MG63 (cell line): ENCODE data around the gene MRPL32. TPM values are rescaled to one million over a fixed set of nuclear protein-coding genes. Genes with fewer than 3 reads are reported as not detected.
"Not testable (repeated sequence)": the region's sequence is repeated elsewhere in the genome, so short reads cannot be mapped to it uniquely, and the experiment has no call there.

ENCODE experiments used
- DNase-seq: peaks from one replicate; pipeline ENCODE4 v3.0.0-alpha.2; 2020
- H3K27me3 ChIP-seq: fragments of 250-450 bp; sonication (Bioruptor Pico); 2 replicates; pipeline ENCODE4 v1.5.1; 2020; ENCODE audit warnings: mild to moderate bottlenecking, moderate library complexity
- H3K36me3 ChIP-seq: fragments of 250-450 bp; sonication (Bioruptor Pico); 2 replicates; pipeline ENCODE4 v1.5.1; 2020; ENCODE audit warnings: mild to moderate bottlenecking, moderate library complexity
- H3K4me3 ChIP-seq: fragments of 250-450 bp; sonication (Bioruptor Pico); 2 replicates; pipeline ENCODE4 v1.5.1; 2020; ENCODE audit warnings: mild to moderate bottlenecking, moderate library complexity
- H3K9me3 ChIP-seq: fragments of 250-450 bp; sonication (Bioruptor Pico); 2 replicates; pipeline ENCODE4 v1.5.1; 2020; ENCODE audit warnings: mild to moderate bottlenecking, moderate library complexity
- total RNA-seq: library from RNA; depleted of rRNA; stranded (reverse); fragments of >200 nt; shearing (Covaris generic); gene quantifications from 2 replicates; pipeline ENCODE4 v1.2.3, GENCODE V29; 2014; ENCODE audit warnings: low replicate concordance; rRNA removed

MRPL32 gene
- 103 and 117 TPM in 2 replicates for total RNA-seq

DNA sequence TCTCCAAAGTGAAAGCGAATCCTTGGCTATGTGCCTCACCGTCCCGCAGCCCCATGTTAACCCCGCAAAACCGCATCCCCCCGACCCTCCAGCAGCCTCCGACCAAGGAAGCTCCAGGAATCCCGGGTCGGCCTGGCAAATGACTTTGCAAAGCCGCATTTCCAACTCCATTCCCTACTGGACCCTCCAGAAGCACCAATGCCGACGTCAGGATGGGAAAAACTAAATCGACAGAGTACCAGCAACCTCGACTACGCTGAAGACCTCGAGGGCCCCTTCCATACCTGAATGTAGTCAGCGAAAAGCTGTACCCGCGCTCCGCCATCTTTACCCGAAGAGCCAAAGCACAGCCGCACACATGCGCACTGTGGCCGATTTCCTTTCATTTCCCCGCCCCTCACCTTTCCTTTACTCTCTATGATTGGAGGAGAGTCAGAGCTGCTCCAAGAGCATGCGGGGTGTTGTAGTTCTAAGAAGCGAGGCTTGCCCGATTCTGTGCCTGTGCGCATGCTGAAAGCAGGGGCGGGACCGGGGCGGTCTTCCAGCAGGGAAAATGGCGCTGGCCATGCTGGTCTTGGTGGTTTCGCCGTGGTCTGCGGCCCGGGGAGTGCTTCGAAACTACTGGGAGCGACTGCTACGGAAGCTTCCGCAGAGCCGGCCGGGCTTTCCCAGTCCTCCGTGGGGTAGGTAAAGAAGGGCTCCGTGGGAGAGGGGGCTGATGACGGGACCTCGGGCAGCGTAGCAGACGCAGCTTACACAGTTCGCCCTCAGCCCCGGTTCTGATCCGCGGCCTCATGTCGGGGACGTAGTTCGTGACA, at the start of gene MRPL32, which contains the start of gene PSMA2:
TSS of gene MRPL32 (plus strand) at position 543 of the 818 bp plus-strand sequence. CDS start at position 554, 11 bp downstream.
TSS of gene PSMA2 (minus strand) at position 341 of the 818 bp plus-strand sequence. CDS start at position 325, 16 bp downstream.
- H3K36me3 ChIP-seq = peaks cover 38% of the 10 kb centered on the region
- H3K9me3 ChIP-seq = no peaks in the 10 kb centered on the region
- H3K27me3 ChIP-seq = no peaks in the 10 kb centered on the region
- H3K4me3 ChIP-seq = peak within 1 kb of the TSS; percentile 97
- DNase-seq = peak; percentile 95

GRCh38 chr7:42883950-42884349, 48.2 kb upstream of the MRPL32 start:
- no peak overlapping the region for H3K4me3 ChIP-seq
- no peaks in the 10 kb centered on the region for H3K9me3 ChIP-seq
- DNase-seq = no peak
- H3K36me3 ChIP-seq = no peaks in the 10 kb centered on the region
- peaks cover 3% of the 10 kb centered on the region; the same call in 1 of the 2 replicates for H3K27me3 ChIP-seq

- not testable (repeated sequence) for H3K4me3 ChIP-seq, H3K27me3 ChIP-seq, DNase-seq, H3K36me3 ChIP-seq, H3K9me3 ChIP-seq
Observed at GRCh38 chr7:42885183-42885582, 47.0 kb upstream of the MRPL32 start.

DNA sequence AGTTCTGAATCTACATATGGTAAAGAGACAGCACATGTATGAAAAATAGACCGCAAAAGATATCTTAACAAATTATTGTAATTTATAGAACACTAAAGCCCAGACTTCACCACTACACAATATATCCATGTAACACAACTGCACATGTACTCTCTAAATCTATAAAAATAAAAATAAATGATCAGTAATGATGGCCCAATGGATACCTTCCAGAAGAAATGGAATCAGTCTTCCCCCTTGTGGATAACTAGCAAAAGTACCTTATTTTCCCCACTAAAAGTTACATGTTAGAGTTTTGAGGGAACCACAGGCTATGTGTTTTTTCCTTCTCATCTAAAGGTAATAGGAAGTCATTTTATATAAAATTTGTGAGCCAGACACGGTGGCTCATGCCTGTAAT, 46.0 kb upstream of the MRPL32 start:
- Histone ChIP-seq H3K36me3 (no peaks in the 10 kb centered on the region), H3K27me3 (peaks cover 3% of the 10 kb centered on the region; the same call in 1 of the 2 replicates), H3K4me3 (no peak overlapping the region), H3K9me3 (no peaks in the 10 kb centered on the region)
- no peak for DNase-seq

- Histone ChIP-seq H3K36me3 (no peaks in the 10 kb centered on the region), H3K4me3 (no peak overlapping the region)
Observed at GRCh38 chr7:42886893-42887505, 45.2 kb upstream of the MRPL32 start.

GRCh38 chr7:42893346-42894240, 38.6 kb upstream of the MRPL32 start:
- H3K36me3 ChIP-seq = no peaks in the 10 kb centered on the region
- H3K27me3 ChIP-seq = no peaks in the 10 kb centered on the region
- no peak for DNase-seq
- H3K9me3 ChIP-seq = no peaks in the 10 kb centered on the region
- no peak overlapping the region for H3K4me3 ChIP-seq

More at GRCh38 chr7:42886893-42887505, 45.2 kb upstream of the MRPL32 start:
- H3K9me3 ChIP-seq = no peaks in the 10 kb centered on the region
- no peak for DNase-seq
- H3K27me3 ChIP-seq = peaks cover 3% of the 10 kb centered on the region; the same call in 1 of the 2 replicates

GRCh38 chr7:42900842-42901241, 31.3 kb upstream of the MRPL32 start:
- no peaks in the 10 kb centered on the region for H3K27me3 ChIP-seq
- H3K4me3 ChIP-seq = no peak overlapping the region
- H3K36me3 ChIP-seq = no peaks in the 10 kb centered on the region
- H3K9me3 ChIP-seq = no peaks in the 10 kb centered on the region
- DNase-seq = no peak

- Histone ChIP-seq H3K4me3 (no peak overlapping the region), H3K27me3 (no peaks in the 10 kb centered on the region), H3K9me3 (no peaks in the 10 kb centered on the region), H3K36me3 (no peaks in the 10 kb centered on the region)
- DNase-seq = no peak
Observed at GRCh38 chr7:42902331-42902730, 29.8 kb upstream of the MRPL32 start.

DNA sequence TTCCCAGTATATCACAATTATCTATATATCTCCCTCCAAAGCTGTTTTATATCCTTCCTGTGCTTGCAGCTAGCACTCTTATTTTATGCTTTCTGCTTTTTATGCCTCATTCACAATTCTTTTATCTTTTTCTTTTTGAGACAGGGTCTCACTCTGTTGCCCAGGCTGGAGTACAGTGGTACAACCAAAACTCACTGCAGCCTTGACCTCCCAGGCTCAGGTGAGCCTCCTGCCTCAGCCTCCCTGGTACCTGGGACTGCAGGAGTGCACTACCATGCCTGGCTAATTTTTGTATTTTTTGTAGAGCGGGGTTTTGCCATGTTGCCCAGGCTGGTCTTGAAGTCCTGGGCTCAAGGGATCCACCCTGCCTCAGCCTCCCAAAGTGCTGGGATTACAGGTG, 26.0 kb upstream of the MRPL32 start:
- Histone ChIP-seq H3K9me3 (no peaks in the 10 kb centered on the region), H3K27me3 (no peaks in the 10 kb centered on the region), H3K36me3 (peaks cover 10% of the 10 kb centered on the region; the same call in 1 of the 2 replicates), H3K4me3 (no peak overlapping the region)
- DNase-seq = no peak

GRCh38 chr7:42907316-42907715, 24.9 kb upstream of the MRPL32 start:
- H3K36me3 ChIP-seq = peaks cover 10% of the 10 kb centered on the region; the same call in 1 of the 2 replicates
- H3K27me3 ChIP-seq = no peaks in the 10 kb centered on the region
- no peak overlapping the region for H3K4me3 ChIP-seq
- DNase-seq = no peak
- no peaks in the 10 kb centered on the region for H3K9me3 ChIP-seq

GRCh38 chr7:42910306-42910705, 21.9 kb upstream of the MRPL32 start:
- Histone ChIP-seq H3K36me3 (peaks cover 15% of the 10 kb centered on the region; the same call in 1 of the 2 replicates), H3K27me3 (no peaks in the 10 kb centered on the region), H3K9me3 (no peaks in the 10 kb centered on the region), H3K4me3 (peak overlapping the region; percentile 62)
- DNase-seq = no peak

GRCh38 chr7:42911454-42912447, 20.4 kb upstream of the MRPL32 start, which contains the start of gene C7orf25:
C7orf25 (minus strand) TSS chr7:42912070; CDS start chr7:42910900, 1,170 bp downstream.
- Histone ChIP-seq H3K27me3 (no peaks in the 10 kb centered on the region), H3K9me3 (no peaks in the 10 kb centered on the region), H3K4me3 (peak within 1 kb of the TSS; percentile 62), H3K36me3 (peaks cover 26% of the 10 kb centered on the region)
- DNase-seq = peak; percentile 97

- no peak overlapping the region for H3K4me3 ChIP-seq
- no peaks in the 10 kb centered on the region for H3K9me3 ChIP-seq
- no peak for DNase-seq
- peaks cover 39% of the 10 kb centered on the region for H3K36me3 ChIP-seq
- H3K27me3 ChIP-seq = no peaks in the 10 kb centered on the region
Observed at GRCh38 chr7:42913591-42913990, 18.6 kb upstream of the MRPL32 start.

DNA sequence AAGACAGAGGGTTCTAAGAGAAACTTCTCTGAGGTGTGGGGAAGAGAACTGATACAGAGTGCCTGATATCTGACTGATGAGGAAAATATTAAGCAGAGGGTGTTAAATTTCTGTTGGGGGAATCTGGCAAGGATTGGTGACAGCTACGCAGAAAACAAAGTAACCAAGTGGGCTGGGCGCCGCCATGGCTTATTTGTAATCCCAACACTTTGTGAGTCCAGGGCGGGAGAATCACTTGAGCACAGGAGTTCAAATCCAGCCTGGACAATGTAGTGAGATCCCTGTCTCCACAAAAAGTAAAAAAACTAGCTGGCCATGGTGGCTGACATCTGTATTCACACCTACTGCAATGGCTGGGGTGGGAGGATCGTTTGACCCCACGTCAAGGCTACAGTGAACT, 18.2 kb upstream of the MRPL32 start:
- Histone ChIP-seq H3K36me3 (peaks cover 44% of the 10 kb centered on the region), H3K27me3 (no peaks in the 10 kb centered on the region), H3K4me3 (no peak overlapping the region), H3K9me3 (no peaks in the 10 kb centered on the region)
- DNase-seq = no peak

- H3K36me3 ChIP-seq = peaks cover 49% of the 10 kb centered on the region
- no peak for DNase-seq
- no peaks in the 10 kb centered on the region for H3K9me3 ChIP-seq
- H3K27me3 ChIP-seq = no peaks in the 10 kb centered on the region
- H3K4me3 ChIP-seq = no peak overlapping the region
Observed at GRCh38 chr7:42914421-42915045, 17.6 kb upstream of the MRPL32 start.
